ENCODE data around the gene CELF2.

Gene CELF2

DNA sequence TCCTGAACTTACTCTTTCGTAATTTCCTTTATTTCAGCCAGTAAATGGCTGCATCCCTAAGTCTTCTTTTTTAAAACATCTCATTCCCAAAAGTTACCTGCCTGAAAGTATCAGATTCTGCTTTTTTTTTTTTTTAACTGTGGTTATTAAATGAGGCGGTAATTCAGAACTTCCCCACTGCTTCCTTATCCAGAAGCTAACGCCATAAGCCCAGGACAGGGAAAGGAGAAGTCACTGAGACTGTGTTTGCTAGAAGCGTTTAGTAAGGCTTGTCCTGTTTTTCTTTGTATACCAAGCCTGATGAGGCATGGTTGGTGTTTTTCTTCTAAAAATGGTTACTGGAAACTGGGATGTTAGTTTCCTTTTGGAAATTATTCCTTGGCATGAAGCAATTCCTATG lies 197.8 kb downstream of the CELF2 start:
- no peak for TF ChIP-seq ZNF274 (IDR thresholded peaks at IDR 0.05; ENCODE audit: low read depth, low read length)
- no peak overlapping the region for H3K4me3 ChIP-seq (ENCODE audit: low read length)

DNA sequence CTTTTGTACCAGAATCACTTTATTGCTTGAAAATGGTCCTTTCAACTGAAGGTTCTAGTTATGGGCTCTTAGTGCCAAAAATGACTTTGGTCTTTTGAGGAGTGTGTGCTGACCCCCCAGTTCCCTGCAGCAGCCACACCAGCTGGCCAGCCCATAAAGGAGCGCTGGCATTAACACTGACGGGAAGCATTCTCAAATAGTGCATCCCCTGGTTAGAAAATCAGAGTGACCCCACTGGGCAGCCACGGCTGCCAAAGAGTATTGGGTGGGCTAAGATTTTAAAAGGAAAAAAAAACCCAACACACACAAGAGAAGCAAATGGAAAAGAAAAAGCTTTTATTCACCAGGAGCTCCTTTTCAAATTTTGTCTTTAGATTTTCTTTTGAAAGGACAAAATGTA lies 199.8 kb downstream of the CELF2 start:
- no peak for TF ChIP-seq ZNF274 (IDR thresholded peaks at IDR 0.05; ENCODE audit: low read depth, low read length)
- no peak overlapping the region for H3K4me3 ChIP-seq (ENCODE audit: low read length)

GRCh38 chr10:11218395-11218794 lies 200.7 kb downstream of the CELF2 start:
- no peak for TF ChIP-seq ZNF274 (IDR thresholded peaks at IDR 0.05; ENCODE audit: low read depth, low read length)
- no peak overlapping the region for H3K4me3 ChIP-seq (ENCODE audit: low read length)

GRCh38 chr10:11219431-11219830 lies 201.8 kb downstream of the CELF2 start:
- H3K4me3 ChIP-seq (ENCODE audit: low read length), result no peak overlapping the region
- TF ChIP-seq ZNF274 (IDR thresholded peaks at IDR 0.05; ENCODE audit: low read depth, low read length), result no peak

DNA sequence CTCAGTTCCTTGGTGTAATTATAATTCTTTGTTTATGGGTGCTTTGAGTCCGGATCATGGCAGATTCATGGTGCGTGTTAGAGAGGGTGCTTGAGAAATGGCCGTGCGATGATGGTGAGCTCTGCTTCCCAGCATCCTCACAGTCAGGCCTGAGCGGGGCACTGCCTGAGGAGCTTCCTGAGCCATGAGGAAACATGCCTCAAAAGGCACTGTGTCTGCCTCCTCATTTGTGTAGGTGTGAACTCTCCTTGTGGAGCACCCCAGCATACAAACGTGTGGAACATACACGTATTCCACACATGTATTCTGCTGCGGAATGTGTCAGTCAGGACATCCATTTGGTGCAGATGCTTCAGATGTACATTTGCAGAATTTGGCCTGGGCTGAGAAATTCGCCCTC lies 205.4 kb downstream of the CELF2 start:
- H3K4me3 ChIP-seq (ENCODE audit: low read length), result no peak overlapping the region

DNA sequence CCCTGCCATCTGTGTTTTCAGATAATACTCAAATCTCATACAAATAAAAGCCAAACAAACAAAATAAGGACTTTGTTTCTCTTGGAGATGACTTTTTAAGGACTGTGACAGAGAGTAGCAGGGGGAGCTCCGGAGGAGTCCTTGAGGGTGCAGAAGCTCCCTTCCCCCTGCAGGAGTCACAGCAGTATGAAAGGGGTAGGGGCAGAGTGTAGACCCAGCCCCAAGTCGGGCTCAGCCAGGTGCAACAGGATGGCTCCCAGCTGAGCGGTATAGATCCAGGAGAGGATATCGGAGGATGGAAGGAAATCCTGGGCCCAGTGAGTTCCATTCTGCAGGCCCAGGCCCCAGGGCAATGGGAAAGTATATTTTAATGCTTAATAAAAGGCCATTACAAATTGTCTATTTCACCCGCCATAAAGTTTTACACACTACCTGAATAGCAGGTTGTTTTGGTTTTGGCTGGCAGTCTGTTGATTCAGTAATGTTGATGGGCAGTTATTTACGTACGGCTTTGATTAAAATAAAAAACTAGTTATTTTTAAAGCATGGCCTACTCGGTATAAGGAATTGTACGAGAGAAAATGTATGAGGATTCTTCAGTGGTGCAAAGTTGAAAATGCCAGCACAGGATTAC lies 206.0 kb downstream of the CELF2 start:
- no peak for TF ChIP-seq ZNF274 (IDR thresholded peaks at IDR 0.05; ENCODE audit: low read depth, low read length)
- no peak overlapping the region for H3K4me3 ChIP-seq (ENCODE audit: low read length)

More for the DNA sequence above, 205.4 kb downstream of the CELF2 start:
- TF ChIP-seq ZNF274 (IDR thresholded peaks at IDR 0.05; ENCODE audit: low read depth, low read length), result no peak

GRCh38 chr10:11224321-11224720 lies 206.6 kb downstream of the CELF2 start:
- no peak for TF ChIP-seq ZNF274 (IDR thresholded peaks at IDR 0.05; ENCODE audit: low read depth, low read length)
- no peak overlapping the region for H3K4me3 ChIP-seq (ENCODE audit: low read length)

DNA sequence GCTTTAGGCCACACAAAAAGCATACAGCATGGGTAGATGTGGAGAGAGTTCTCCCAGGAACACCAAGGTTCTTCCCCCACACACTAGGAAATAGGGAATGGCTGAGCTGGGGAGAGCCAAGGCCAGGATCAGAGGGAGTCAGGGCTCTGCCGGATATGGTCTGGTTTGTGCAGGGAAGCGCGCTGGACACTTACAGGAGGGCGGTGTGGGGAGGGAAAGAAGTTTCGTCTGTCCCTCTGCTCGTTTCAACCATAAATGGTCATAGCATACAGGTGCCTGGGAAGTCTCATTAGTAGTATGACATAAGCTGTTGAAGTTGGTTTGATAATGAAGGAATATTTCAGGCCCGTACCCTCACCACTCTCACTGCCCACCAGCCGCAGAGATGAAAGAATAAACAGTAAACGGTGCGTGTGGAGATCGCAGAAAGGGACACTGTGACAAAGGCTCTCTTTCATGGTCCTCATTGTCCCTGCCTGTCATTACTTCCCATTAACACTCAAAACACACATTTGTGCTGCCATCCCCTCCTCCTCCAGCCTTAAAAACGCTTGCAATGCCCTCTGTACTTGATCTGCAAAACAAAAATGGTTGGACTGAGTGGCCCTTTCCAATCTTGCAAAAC lies 207.2 kb downstream of the CELF2 start:
- no peak for TF ChIP-seq ZNF274 (IDR thresholded peaks at IDR 0.05; ENCODE audit: low read depth, low read length)
- H3K4me3 ChIP-seq (ENCODE audit: low read length), result no peak overlapping the region

GRCh38 chr10:11225935-11226334 lies 208.3 kb downstream of the CELF2 start:
- no peak for TF ChIP-seq ZNF274 (IDR thresholded peaks at IDR 0.05; ENCODE audit: low read depth, low read length)
- peak overlapping the region; percentile 8; the same call in 1 of the 2 replicates for H3K4me3 ChIP-seq (ENCODE audit: low read length)

- no peak overlapping the region; the same call in 1 of the 2 replicates for H3K4me3 ChIP-seq (ENCODE audit: low read length)
- TF ChIP-seq ZNF274 (IDR thresholded peaks at IDR 0.05; ENCODE audit: low read depth, low read length), result no peak
These were observed 209.4 kb downstream of the CELF2 start for GRCh38 chr10:11227103-11227502.

DNA sequence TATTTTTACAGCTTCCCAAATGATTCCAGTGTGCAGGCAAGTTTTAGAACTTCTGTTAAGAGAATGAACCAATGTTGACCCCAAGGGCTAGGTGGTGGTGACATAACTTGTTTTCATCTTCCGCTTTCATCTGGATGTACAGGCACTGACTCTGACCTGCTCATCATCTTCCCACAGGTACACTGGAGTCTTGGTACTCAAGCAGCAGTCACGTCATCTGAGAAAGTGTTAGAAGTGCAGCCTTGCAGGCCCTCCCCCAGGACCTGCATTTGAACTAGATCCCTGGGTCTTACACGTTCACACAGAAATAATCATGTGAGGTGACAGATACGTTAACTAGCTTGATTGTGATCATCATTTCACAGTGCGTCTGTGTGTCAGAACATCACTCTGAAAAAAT lies 212.2 kb downstream of the CELF2 start:
- TF ChIP-seq ZNF274 (IDR thresholded peaks at IDR 0.05; ENCODE audit: low read depth, low read length), result no peak

DNA sequence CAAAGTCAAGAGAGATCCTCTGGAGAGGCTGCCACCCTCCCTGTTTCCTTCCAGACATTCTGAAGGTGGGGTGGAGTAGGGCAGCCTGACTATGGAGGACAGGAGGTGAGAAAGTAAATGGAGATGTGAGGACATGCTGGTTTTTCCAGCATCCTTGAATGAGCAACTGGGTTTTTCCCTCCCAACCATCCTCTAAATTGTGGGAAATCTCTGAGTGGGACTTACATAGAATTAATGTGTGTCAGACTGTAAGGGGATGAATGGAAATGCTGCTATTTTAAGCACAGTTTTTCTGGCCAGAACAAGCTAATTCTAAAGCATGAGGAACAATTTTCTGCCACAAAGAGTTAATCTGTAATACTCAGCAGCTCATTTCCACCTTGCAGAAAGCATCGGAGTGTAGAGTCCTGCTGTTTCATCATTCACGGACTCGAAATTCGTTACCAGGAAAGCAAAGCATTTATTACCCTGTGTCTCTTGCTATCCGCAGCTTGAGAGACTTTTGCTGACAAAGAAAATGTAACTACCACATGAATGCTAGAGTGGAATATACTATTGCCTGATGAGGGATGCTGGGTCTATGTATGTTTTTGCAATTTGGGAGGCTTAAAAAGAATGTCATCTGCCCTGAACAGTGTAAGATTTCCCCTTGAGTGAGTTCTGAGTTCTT lies 213.0 kb downstream of the CELF2 start:
- no peak for TF ChIP-seq ZNF274 (IDR thresholded peaks at IDR 0.05; ENCODE audit: low read depth, low read length)
- H3K4me3 ChIP-seq (ENCODE audit: low read length), result no peak overlapping the region

More for the DNA sequence above, 212.2 kb downstream of the CELF2 start:
- no peak overlapping the region for H3K4me3 ChIP-seq (ENCODE audit: low read length)

GRCh38 chr10:11231285-11231684 lies 213.6 kb downstream of the CELF2 start:
- no peak overlapping the region for H3K4me3 ChIP-seq (ENCODE audit: low read length)
- TF ChIP-seq ZNF274 (IDR thresholded peaks at IDR 0.05; ENCODE audit: low read depth, low read length), result no peak

GRCh38 chr10:11232222-11232961 lies 214.7 kb downstream of the CELF2 start:
- no peak overlapping the region for H3K4me3 ChIP-seq (ENCODE audit: low read length)
- TF ChIP-seq ZNF274 (IDR thresholded peaks at IDR 0.05; ENCODE audit: low read depth, low read length), result no peak

All from GM08714 (cell line).